ENCODE results near the gene FNDC11. TPM values are rescaled to one million over a fixed set of nuclear protein-coding genes. Genes with fewer than 3 reads are reported as not detected.

FNDC11 gene
- total and polyA plus RNA-seq, 4 donors: under 0.01 to 0.01 TPM; not detected in 2

- no peak for DNase-seq (ENCODE audit: low spot score)
- H3K36me3 ChIP-seq (ENCODE audit: control insufficient read depth in 4 of 4, insufficient read depth in 3 of 4, low read depth in 1 of 4, low read length in 3 of 4): peaks cover 0 to 29% (median 19%) of the 10 kb centered on the region in 4 donors
Measured at GRCh38 chr20:63568170-63568981, 14.4 kb downstream of the FNDC11 start.

GRCh38 chr20:63568986-63569949 lies 15.3 kb downstream of the FNDC11 start:
- TF ChIP-seq SP1 (IDR thresholded peaks at IDR 0.05) (no peak), REST (IDR thresholded peaks at IDR 0.05) (no peak), ATF3 (IDR thresholded peaks at IDR 0.05) (no peak), EGR1 (IDR thresholded peaks at IDR 0.05; ENCODE audit: low read depth in 2 of 2) (no peak), GABPA (IDR thresholded peaks at IDR 0.05 in 1 of 2, conservative IDR thresholded peaks at IDR 0.05 in 1 of 2) (no peak), FOXA1 (IDR thresholded peaks at IDR 0.05) (no peak), JUND (IDR thresholded peaks at IDR 0.05) (no peak), NR2F2 (IDR thresholded peaks at IDR 0.05) (no peak), TAF1 (conservative IDR thresholded peaks at IDR 0.05) (no peak), RXRA (IDR thresholded peaks at IDR 0.05) (no peak), HNF4A (conservative IDR thresholded peaks at IDR 0.05) (no peak), RAD21 (IDR thresholded peaks at IDR 0.05) (no peak), HNF4G (IDR thresholded peaks at IDR 0.05) (no peak), YY1 (IDR thresholded peaks at IDR 0.05) (no peak), FOXA2 (IDR thresholded peaks at IDR 0.05) (no peak)
- TF ChIP-seq, protein P1, sequence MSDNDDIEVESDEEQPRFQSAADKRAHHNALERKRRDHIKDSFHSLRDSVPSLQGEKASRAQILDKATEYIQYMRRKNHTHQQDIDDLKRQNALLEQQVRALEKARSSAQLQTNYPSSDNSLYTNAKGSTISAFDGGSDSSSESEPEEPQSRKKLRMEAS (IDR thresholded peaks at IDR 0.05): no peak
- TF ChIP-seq, protein P2, sequence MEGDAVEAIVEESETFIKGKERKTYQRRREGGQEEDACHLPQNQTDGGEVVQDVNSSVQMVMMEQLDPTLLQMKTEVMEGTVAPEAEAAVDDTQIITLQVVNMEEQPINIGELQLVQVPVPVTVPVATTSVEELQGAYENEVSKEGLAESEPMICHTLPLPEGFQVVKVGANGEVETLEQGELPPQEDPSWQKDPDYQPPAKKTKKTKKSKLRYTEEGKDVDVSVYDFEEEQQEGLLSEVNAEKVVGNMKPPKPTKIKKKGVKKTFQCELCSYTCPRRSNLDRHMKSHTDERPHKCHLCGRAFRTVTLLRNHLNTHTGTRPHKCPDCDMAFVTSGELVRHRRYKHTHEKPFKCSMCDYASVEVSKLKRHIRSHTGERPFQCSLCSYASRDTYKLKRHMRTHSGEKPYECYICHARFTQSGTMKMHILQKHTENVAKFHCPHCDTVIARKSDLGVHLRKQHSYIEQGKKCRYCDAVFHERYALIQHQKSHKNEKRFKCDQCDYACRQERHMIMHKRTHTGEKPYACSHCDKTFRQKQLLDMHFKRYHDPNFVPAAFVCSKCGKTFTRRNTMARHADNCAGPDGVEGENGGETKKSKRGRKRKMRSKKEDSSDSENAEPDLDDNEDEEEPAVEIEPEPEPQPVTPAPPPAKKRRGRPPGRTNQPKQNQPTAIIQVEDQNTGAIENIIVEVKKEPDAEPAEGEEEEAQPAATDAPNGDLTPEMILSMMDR (IDR thresholded peaks at IDR 0.05; ENCODE audit: low read depth, low read length, missing input control): no peak
- TF ChIP-seq, protein P3, sequence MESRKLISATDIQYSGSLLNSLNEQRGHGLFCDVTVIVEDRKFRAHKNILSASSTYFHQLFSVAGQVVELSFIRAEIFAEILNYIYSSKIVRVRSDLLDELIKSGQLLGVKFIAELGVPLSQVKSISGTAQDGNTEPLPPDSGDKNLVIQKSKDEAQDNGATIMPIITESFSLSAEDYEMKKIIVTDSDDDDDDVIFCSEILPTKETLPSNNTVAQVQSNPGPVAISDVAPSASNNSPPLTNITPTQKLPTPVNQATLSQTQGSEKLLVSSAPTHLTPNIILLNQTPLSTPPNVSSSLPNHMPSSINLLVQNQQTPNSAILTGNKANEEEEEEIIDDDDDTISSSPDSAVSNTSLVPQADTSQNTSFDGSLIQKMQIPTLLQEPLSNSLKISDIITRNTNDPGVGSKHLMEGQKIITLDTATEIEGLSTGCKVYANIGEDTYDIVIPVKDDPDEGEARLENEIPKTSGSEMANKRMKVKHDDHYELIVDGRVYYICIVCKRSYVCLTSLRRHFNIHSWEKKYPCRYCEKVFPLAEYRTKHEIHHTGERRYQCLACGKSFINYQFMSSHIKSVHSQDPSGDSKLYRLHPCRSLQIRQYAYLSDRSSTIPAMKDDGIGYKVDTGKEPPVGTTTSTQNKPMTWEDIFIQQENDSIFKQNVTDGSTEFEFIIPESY (IDR thresholded peaks at IDR 0.05): no peak
- no peak for DNase-seq (ENCODE audit: low spot score)
- peaks cover 3 to 21% (median 10%) of the 10 kb centered on the region in 4 donors for H3K4me1 ChIP-seq (ENCODE audit: control insufficient read depth in 4 of 4, insufficient read depth in 4 of 4, low read length in 3 of 4)

More at GRCh38 chr20:63568170-63568981, 14.4 kb downstream of the FNDC11 start:
- Histone ChIP-seq H3K4me3 (ENCODE audit: low read depth in 1 of 3, low read length in 3 of 3) (no peak overlapping the region), H3K9me3 (ENCODE audit: control insufficient read depth in 4 of 4, low read length in 3 of 4) (no peaks in the 10 kb centered on the region), H3K9ac (ENCODE audit: low read depth in 1 of 2, low read length in 2 of 2) (no peak overlapping the region), H3K4me1 (ENCODE audit: control insufficient read depth in 4 of 4, insufficient read depth in 4 of 4, low read length in 3 of 4) (peaks cover 3 to 17% (median 8%) of the 10 kb centered on the region in 4 donors), H3K27ac (ENCODE audit: low read depth in 1 of 2, low read length in 2 of 2) (peak overlapping the region in 1 of 2 donors; percentile 33), H3K27me3 (ENCODE audit: control insufficient read depth in 4 of 4, insufficient read depth in 4 of 4, low read length in 3 of 4) (no peaks in the 10 kb centered on the region)
- WGBS: 88% methylated on average over 43 of the region's 43 CpGs
- TF ChIP-seq NR2F2 (IDR thresholded peaks at IDR 0.05) (no peak), RXRA (IDR thresholded peaks at IDR 0.05) (no peak), TAF1 (conservative IDR thresholded peaks at IDR 0.05) (no peak), EGR1 (IDR thresholded peaks at IDR 0.05; ENCODE audit: low read depth in 2 of 2) (no peak)

More at GRCh38 chr20:63568986-63569949, 15.3 kb downstream of the FNDC11 start:
- WGBS: 93% methylated on average over 46 of the region's 46 CpGs
- H3K9ac ChIP-seq (ENCODE audit: low read depth in 1 of 2, low read length in 2 of 2): no peak overlapping the region
- peaks cover 0 to 20% (median 15%) of the 10 kb centered on the region in 4 donors for H3K36me3 ChIP-seq (ENCODE audit: control insufficient read depth in 4 of 4, insufficient read depth in 3 of 4, low read depth in 1 of 4, low read length in 3 of 4)
- no peak overlapping the region for H3K27ac ChIP-seq (ENCODE audit: low read depth in 1 of 2, low read length in 2 of 2)
- H3K27me3 ChIP-seq (ENCODE audit: control insufficient read depth in 4 of 4, insufficient read depth in 4 of 4, low read length in 3 of 4): no peaks in the 10 kb centered on the region
- no peaks in the 10 kb centered on the region for H3K9me3 ChIP-seq (ENCODE audit: control insufficient read depth in 4 of 4, low read length in 3 of 4)
- H3K4me3 ChIP-seq (ENCODE audit: low read depth in 1 of 3, low read length in 3 of 3): no peak overlapping the region

Data from liver (tissue), 9 donors.